HG03135 (cell line): Measurements from ENCODE around the gene COX18.

ENCODE experiments used
- ATAC-seq: cut with Tn5 transposase; IDR thresholded peaks from one replicate; pipeline ENCODE4 v1.9.1; 2021; ENCODE audit warnings: mild to moderate bottlenecking, moderate library complexity; ENCODE audit not compliant: unreplicated experiment

Gene COX18

DNA sequence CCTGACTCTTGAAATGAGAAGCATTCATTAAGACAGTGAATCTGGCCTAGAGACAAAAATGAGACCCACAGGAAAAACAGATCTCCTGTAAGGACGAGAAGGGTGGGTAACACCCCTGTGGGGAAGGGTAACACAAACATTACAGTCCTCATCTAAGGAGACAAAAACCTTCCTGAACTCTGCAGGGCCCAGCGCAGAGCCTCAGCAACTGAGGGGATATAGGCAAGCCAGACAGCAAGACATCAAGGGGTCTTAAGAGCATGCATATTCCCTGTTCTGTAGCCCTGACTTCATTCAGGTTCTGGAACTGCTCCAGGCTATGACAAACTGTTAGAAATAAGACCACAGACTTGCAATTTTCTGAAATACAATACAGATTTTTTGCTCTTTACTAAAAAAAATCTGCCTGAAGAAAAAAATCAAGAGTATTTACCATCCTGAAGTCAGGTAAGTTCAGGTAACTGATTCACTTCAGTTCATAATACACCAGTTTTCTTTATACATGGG, 15.5 kb downstream of the COX18 start:
- no peak for ATAC-seq

DNA sequence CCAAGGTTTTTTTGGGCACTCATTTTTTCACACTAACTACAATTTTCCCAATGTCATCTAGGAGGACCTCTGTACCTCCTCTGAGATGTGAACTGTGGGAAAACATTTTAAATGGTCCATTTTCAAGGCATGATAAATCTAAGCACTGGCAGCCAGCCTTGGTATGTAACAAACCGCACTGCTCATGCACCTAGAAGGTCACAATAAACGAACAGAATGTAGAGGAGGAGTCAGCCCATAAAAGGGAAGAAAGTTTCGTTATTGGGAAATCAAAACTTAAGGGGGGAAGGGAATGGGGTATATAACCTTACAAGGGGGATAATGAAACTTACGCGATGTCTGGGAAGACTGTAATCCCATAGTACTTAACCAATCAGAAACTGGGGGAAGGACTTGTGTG, 16.4 kb downstream of the COX18 start:
- ATAC-seq: no peak

GRCh38 chr4:73051625-73052024, 17.9 kb downstream of the COX18 start:
- no peak for ATAC-seq

GRCh38 chr4:73045879-73046278, 23.6 kb downstream of the COX18 start:
- ATAC-seq: no peak

GRCh38 chr4:73037057-73037456, 32.5 kb downstream of the COX18 start:
- ATAC-seq: no peak

DNA sequence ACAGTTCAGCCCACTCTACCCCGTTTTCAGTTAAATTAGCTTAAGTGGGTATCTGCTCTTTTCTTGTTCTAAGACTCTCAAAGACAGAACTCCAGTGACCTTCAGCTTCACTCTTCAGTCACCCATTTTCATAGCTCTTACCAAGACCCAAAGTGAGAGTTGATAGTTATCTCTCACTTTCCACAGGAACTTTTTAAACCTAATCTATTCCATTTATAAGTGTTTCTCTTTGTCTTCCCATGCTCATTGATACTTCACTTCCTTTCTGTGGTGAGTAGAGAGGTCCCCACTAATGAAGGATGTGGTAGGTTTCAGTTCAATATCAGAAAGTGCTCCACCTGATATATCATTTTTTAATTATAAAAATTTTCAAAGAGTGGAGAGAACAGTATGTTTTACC, 33.4 kb downstream of the COX18 start:
- no peak for ATAC-seq

DNA sequence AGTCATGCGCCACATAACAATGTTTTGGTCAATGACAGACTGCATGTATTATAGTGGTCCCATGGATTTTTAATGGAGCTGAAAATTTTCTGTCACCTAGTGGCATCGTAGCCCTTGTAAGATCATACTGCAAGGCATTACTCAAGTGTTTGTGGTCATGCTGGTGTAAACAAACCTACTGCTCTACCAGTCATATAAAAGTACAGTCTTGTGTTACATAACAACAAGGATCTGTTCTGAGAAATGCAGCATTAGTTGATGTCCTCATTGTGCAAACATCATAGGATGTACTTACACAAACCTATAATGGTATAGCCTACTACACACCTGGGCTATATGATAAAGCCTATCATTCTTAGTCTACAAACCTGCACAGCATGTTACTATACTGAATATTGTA, 34.6 kb downstream of the COX18 start:
- no peak for ATAC-seq

GRCh38 chr4:73028621-73029020, 40.9 kb downstream of the COX18 start:
- no peak for ATAC-seq

GRCh38 chr4:73021634-73022033, 47.9 kb downstream of the COX18 start:
- peak; percentile 60 for ATAC-seq

GRCh38 chr4:73019462-73020047, 50.0 kb downstream of the COX18 start:
- ATAC-seq: no peak

GRCh38 chr4:73018595-73018994, 50.9 kb downstream of the COX18 start:
- no peak for ATAC-seq

GRCh38 chr4:73013310-73013709, 56.2 kb downstream of the COX18 start:
- no peak for ATAC-seq

GRCh38 chr4:73012673-73013072, 56.8 kb downstream of the COX18 start:
- no peak for ATAC-seq

DNA sequence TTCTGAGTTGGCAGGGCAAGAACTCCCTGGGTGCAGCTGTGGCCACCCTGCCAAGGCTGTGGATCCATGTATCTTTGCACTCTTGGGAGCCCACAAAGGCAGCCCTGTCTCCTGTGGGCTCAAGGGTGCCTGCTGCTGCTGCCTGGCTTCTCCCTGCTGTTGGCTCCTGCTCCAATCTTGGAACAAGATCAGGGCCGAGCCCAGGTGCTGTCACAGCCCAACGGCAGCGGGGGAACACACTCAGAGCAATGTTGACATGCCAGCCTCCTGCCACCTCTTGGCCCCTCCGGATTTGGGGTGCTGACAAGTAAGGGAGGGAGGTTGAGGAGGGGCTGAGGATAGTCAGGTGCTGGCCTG, 57.9 kb downstream of the COX18 start:
- no peak for ATAC-seq

DNA sequence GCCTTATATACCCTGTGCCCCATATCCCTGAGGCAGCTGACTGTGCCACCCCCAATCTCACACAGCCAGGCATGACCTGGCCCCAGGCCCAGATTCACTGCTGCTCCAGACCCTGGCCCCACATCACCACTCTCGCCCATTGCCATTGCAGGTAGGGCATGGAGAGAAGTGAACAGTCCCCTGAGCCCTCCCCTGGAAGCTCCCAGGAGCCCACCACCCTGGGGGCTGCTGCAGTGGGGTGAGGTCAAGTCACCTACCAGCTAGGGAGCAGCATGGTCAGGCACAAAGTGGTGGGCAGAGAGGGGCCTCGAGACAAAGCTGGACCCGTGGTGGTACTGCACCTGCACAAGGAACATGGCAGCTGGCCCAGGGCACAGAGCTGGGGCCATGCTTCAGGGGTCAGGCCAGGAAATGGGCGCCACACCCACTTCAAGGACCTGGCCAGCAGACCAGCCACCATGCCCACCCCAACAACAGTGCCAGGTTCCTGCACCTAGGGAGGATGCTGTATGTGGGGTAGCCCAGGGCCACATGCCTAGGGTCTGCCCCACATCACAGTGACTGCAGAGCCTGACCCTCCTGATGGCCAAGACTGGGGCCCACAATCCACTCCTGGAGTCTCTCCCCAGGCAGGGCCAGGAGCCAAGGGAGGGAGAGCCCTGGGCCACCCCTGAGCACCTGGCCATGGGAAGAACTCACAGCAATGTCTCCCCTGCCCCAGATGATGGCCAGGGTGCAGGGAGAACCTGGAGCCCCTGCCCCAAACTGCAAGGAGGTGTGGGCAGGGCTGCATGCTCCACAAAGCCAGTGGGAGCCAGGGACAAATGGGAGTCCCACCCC, 58.5 kb downstream of the COX18 start:
- no peak for ATAC-seq

GRCh38 chr4:73007526-73008100, 61.9 kb downstream of the COX18 start:
- ATAC-seq: no peak

- peak; percentile 50 for ATAC-seq
Observed at GRCh38 chr4:73006286-73006990, 63.1 kb downstream of the COX18 start.

GRCh38 chr4:73005514-73005913, 64.0 kb downstream of the COX18 start:
- ATAC-seq: no peak
